ENCODE data around the gene MAD1L1.

Gene MAD1L1

DNA sequence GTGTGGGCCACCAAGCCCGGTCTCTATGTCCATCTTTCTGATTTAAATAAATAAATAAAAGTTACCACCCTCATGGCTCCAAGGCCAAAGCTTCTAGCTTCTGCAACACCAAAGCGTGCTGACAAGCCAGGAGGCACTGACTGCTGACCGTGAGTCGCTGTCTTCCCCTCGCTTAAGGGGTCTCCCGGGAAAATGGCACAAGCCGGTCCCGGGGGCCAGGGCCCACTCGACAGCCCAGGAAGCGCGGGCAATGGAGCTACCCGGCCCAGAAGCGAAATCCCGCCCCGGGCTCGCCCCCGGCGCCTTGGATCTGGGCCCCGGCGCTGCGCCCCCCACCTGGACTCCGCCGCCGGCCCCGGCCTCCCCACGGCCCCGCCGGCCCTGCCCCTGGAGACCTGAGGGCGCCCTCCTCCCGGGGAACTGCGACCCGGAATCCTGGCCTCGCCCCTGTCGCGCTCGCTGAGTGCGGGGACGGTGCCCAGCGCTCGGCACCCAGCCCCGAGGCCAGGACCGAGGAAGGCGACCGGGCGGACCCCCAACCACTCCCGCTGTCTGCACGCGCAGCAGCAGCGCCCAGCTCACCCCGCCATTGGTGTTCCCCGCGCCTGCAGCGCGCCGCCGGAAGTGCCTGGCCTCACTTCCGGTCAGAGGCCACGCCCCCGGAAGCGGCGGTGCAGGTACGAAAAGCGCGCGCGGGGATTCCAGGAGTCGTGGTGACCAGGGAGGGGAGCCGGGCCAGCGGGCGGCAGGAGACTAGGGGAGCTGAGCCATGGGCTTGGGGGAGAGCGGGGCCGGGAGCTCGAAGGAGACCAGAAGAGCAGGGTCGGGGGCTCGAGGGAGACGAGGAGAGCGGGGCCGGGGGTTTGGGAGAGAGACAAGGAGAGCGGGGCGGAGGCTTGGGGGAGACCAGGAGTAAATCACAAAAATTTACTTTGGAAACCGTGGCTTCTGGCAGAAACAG lies 9.1 kb upstream of the MAD1L1 start, which contains the start of the genes MRM2 and NUDT1:
TSS of gene MRM2 (minus strand) at position 626 of the 961 bp plus-strand sequence. CDS start at position 590, 36 bp downstream.
TSS of gene NUDT1 (plus strand) at position 647 of the 961 bp plus-strand sequence. CDS start 2,349 bp downstream, outside the sequence.
- no peak for FAIRE-seq

DNA sequence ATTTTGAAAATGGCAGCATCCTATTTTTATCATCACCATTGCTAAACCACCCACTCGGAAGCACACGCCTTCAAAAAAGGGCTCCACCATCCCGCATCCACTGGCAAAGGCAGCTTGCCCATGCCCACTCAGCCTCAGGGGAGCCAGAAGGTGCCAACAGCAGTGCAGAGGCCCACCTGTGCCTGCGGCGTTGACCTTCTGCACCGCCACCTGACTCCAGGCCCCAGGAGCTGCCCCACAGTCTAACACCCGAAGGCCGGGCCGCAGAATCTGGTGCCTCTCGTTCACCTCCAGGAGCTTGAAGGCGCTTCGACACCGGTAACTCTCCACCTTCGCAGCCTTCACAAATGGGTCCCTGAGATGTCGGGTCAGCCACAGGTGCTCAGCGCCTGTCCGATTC lies 6.5 kb upstream of the MAD1L1 start:
- FAIRE-seq = no peak

DNA sequence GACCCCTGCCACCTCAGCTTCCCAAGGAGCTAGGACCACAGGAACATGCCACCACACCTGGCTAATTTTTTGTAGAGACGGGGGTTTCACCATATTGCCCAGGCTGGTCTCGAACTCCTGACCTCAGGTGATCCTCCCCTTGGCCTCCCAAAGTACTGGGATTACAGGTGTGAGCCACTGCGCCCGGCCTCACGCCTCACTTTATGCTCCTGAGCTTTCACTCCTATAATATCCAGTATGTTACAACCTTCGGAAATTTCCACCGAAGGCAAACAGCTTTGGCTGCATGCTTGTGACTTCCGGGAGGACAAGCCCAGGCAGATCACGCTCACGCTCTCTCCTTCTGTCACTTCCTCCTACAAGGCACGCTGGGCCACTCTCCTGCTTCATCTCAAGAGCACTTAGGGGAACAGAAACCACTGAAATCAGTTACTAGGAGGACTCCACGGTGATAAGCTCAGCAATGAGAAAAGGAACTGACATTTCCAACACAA lies 4.4 kb upstream of the MAD1L1 start:
- FAIRE-seq = no peak

DNA sequence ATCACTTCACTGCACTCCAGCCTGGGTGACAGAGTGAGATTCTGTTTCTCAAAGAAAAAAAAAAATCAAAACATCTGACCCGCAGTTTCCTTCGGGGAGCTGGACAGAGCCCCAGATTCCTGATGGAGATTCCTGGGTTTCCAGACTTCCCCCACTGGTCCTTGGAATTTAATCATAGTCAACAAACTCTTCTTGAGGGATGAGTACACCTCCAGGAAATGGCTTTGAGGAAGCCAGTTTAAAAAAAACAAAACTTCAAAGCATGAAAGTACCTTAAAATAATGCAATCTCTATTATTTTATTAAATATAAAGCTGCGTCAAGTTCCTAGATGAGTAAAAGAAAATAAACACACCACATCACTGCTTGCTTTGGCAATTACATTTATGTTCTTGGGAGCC lies 1.2 kb upstream of the MAD1L1 start:
- FAIRE-seq = no peak

DNA sequence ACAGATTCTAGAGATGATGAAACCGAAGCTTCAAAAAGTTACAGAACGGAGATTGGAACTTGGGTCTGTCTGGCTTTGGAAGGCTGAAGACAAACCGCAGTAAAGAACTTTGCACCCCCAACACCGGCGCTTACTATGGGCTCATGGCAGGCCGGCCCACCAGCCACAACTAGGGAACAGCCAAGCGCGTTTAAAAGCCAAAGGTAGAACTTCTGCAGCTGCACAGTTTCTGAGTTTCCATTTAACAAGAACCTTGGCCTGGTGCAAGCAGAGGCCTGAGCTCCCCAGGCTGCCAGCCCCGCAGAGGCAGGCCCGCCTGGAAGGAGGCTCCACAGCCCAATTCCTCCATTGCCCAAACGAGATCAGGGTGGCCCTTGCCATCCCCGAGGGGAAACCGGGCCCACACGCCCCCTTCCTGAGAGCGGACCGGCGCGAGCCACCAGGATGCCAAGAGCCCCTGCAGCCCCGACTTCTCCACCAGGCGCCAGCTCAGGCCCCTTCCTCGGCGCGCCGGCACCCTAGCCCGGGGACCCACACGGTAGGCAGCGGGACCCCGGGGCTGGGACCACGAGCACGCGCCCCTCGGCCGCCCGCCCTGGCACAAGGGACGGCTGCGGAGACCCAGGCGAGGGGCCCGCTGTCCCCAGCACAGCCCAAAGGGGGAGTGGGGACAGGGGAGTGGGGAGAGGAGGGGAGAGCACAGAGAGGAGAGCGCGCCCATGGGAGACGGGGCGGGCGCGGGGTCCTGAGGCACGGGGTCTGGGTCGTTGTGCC lies 566 bp downstream of the MAD1L1 start:
- no peak for FAIRE-seq

DNA sequence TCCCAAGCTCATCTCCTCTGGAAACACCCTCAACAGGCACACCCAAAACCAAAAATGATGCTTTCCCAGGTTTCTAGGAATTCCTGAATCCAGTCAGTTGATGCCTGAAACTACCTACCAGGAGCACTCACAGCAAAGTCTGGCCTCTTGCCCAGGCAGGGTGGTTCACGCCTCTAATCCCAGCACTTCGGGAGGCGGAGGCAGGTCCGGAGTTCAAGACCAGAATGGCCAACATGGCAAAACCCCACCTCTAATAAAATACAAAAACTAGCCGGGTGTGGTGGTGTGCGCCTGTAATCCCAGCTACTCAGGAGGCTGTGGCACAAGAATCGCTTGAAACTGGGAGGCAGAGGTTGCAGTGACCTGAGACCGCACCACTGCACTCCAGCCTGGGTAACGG lies 1.9 kb downstream of the MAD1L1 start:
- FAIRE-seq = no peak

DNA sequence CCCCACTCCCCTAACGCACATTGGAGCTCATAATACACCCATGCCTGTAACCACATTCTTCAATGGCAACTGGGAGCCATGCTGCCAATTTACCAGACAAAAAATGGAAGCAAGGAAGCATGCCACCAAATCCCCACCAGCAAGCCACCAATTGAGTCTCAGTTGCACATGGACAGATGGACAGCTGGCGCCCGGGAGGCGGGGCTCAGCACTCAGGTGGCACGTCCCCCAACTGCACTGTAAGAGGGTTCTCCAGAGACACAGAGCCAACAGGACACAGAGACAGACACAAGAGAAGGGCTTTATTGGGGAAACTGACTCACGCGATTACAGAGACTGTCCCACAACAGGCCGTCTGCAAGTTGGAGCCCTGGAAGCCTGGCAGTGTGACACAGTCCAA lies 2.5 kb downstream of the MAD1L1 start:
- FAIRE-seq = no peak

DNA sequence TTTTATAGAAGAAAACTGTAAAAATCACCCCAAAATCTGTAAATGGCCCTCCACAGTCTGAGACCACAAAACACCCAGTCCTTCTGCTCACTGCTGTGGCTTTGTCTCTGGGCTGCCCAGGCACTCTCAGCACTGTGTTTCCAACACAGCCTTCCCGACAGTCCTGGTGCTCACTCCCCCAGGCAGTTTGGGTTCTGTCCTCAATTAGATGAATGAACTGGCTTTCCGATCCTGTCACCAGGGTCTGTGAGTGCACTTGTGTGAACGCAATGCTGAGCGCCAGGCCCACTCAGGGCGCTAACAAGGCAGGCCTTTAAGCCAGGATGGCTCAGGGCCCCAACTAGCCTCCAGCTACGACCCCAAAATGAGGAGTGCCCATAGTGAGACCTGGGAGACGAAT lies 3.3 kb downstream of the MAD1L1 start:
- FAIRE-seq = no peak

DNA sequence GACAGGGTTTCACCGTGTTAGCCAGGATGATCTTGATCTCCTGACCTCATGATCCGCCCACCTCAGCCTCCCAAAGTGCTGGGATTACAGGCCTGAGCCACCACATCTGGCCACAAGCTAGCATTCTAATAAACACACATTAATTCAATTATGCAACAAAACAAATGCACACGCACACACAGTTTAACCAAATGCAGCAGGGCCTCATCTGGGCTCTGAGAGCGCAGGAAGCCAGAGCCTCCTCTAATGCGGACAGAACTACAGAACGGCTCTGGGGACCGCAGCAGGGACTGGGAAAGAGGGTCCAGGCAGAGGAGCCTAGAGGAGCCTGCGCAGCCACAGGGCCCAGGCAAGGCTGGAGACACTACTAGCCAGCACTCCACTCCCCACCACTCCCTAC lies 3.8 kb downstream of the MAD1L1 start:
- FAIRE-seq = no peak

DNA sequence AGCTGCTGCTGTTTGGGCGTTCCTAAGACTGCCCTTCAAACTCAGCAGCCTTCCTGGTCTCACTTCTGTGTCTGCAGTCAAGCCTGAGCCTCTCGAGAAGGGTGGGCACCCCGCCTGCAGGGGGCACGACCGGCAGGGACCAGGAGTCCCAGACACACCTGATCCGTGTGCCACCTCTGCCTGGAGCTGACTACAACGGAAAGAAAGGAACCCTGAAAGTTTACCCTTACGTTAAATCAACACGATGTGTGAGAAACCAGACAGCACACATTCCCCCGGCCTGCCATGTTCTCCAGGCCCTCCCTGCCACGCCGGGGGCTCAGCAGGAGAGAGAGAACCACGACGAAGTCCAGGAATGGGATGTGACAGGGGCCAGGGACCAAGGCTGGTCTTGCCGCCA lies 5.0 kb downstream of the MAD1L1 start:
- FAIRE-seq = no peak

DNA sequence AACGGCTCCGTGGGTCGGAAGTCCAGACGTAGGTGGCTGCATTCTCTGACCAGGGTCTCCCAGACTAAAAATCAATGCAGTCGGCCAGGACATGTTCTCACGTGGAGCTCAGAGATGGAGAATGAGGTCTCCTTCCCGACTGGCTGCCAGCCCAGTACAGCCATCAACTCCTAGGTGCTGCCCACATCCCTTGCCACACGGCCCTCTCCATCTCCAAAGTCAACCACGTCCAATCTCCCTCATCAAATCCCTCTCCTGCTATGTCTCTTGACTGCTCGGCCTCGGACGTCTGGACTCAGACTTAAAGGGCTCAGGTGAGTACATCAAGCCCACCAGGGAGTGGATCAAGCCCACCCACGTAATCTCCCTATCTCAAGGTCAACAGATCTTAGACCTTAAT lies 6.9 kb downstream of the MAD1L1 start:
- no peak for FAIRE-seq

DNA sequence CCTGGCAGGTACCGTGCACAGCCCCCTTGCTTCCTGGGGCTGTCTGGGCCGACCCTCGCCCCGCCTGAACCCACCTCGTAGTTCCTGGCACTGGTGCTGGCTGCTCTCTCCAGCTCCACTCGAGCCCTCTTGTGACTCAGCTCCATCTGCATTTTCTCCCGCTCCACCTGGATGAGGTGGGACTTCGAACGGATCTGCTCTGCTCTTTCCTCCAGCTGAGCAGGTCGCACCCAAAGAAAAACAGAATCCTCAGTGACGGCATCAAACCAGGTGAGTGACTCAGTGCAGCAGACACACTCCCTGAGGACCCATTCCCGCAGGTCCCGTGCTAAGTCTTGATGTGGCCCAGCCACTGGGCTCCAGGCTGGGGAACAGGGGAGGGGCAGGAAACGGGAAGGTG lies 7.4 kb downstream of the MAD1L1 start:
- FAIRE-seq = no peak

DNA sequence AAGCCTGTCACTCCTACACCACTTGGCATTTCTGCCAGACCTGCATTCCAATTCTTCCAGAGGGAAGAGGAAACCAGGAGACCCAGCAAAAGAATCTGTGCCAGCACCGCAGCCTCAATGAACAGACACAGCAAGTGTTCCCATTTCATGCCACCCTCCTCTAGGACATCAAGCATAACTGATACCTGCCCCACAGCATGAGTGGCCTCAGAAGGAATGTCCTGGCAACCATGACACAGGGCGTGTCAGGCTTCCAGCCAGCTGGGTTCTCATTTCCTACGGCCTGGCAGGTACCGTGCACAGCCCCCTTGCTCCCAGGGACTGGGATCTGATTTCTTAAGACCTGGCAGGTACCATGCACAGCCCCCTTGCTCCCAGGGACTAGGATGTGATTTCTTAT lies 7.8 kb downstream of the MAD1L1 start:
- no peak for FAIRE-seq

DNA sequence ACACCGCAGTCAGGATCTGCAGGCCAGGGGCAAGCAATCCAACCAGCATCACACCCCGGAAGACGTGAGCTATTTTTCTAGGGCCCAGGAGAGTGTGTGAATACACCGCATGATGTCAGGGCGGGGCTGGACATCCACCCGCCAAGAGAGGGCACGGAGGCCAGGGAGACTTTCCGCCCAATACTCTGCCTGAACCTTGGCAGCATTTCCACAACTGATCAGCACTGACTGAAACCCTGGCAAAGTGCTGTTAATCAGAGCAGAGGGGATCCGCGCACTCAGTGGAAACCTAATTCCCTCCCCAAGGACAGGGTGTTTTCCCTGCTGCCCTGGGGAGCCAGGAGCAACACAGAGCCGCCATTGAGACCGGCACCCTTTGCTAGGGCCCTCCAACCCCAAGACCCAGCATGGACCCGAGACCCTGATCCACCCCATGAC lies 8.2 kb downstream of the MAD1L1 start:
- no peak for FAIRE-seq

DNA sequence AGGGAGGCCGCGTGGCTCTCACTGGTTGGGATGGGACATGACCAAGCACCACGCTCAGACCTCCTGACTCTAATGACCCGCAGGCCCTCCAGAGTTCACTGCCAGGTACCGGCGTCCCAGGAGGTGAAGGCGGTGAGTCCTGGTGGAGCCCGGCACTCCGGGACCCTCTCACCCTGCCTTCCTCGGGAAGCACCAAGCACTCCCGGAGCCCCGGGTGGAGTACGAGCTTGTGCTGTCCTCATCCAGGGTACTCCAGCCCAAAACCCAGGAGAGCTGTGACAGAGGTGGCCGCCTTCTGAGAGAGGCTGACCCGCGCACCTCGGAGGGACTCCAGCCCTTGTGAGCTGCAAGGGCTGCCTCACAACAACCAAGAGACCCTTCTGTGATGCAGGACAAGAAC lies 9.4 kb downstream of the MAD1L1 start:
- no peak for FAIRE-seq

DNA sequence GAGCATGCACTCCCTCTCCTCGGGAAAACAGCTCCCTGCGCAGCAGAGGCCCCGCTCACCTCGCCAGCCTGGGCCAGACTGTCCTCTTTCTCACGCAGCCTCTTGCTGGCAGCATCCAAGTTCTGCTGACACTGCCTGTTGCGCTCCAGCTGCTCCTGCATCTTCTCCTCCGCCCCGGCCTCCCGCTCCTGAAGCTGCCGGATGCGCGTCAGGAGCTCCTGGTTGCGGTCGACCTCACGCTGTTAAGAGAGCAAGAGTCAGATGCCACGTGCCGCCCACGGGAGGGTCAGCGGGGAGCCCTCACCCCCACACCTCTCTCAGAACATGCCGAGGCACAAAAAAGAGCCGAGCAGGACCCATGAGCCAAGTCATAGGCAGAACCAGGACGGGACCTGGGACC lies 10.2 kb downstream of the MAD1L1 start:
- no peak for FAIRE-seq

DNA sequence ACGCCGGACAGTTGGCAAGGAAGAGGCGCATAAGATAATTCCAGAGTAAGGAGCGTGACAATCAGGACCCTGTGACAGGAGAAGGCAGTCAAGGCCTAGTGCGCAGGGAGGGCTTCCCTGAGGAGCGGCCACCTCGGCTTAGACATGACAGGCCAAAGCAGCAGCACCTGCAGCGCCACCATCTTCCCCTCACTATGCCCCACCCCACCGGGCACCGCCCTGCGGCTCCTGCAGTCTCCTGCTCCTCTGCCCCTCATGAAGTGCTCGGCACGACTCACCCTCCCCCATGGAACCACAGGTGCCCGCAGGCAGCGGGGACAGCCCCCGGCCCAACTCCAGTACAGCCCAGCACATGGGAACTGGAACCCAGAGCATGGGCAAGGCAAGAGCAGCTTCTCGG lies 11.8 kb downstream of the MAD1L1 start:
- FAIRE-seq = no peak

DNA sequence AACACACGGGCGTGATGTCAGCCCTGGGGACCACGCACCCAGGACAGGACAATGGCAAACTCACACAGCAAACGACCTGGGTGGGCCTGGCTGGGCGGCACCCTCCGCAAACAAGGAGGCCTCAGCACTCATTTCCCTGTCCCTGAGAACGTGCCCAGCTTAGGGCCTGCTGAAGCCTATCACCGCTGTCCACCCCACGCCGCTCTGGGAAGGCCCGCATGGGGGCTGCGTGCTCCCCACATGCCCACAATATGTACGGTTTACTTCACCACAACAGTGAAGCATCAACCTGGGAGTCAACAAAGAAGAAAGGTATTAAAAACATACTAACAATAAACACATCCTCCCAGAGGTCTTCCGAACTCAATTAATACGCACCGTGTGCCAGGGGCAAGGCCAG lies 12.2 kb downstream of the MAD1L1 start:
- FAIRE-seq = no peak

DNA sequence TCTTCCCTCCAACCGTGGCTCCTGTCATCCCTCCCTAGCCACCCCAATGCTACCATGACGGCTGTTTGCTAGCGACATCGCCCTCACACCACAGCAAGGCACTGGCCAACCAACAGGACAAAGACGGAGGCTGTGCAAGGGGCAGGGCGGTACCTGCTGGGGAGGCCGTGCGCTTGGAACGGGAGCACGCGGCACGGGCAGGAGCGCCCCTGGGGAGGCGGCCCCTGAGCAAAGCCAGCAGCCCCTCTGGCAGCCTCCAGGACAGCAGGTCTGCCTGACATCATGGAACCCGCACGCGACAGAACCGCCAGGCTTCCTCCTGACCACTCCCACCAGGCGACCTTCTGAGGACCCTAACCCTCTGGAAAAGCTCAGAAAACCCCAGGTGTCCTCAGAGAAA lies 12.7 kb downstream of the MAD1L1 start:
- FAIRE-seq = no peak

DNA sequence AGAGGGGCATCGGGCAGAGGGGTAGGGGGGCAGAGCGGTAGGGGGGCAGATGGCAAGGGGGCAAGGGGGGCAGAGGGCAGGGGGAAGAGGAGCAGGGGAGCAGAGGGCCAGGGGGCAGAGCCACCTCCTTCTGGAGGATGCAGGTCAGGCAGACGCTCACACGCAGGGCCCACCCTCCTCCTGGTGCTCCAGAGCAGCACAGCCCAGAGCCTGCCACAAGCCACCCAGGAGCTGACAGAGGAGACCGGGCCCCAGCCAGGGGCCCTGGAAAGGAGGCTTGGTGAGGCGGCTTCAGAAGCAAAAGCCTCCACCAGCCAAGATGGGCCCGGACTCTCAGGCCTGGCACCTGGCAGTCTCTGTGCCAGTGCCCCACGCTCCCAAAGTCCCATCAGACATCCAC lies 13.1 kb downstream of the MAD1L1 start:
- no peak for FAIRE-seq

DNA sequence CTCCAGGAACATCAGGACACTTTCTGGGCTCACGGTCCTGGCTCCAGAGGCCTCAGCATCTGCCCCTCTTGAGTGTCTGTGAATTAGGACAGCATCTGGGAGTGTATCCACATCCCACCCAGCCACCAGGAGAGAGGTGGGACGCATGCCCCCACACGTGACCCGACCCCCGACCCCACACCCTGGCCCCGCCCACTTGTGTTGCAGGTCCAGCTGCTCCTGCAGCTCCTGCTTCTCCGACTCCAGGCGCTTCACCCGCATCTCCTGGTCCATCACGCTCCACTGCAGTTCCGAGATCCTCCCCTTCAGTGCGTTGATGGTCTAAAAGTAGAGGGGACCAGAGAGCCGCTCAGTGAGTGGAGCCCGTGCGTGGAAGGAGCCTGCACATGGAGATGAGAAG lies 13.6 kb downstream of the MAD1L1 start:
- no peak for FAIRE-seq

DNA sequence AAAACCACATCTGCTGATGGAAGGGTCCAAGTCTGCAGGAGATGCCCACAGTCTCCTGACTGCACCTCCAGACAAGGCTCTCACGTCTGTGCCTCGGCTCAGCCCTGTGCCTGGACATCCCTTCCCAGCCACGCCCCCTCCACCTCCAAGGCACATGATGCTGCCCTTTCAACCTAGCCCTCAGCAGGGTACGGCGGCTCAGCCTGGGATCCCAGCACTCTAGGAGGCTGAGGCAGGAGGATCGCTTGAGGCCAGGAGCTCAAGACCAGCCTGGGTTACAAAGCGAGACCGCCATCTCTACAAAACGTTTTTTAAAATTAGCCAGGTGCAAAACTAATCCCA lies 14.3 kb downstream of the MAD1L1 start:
- FAIRE-seq = no peak

DNA sequence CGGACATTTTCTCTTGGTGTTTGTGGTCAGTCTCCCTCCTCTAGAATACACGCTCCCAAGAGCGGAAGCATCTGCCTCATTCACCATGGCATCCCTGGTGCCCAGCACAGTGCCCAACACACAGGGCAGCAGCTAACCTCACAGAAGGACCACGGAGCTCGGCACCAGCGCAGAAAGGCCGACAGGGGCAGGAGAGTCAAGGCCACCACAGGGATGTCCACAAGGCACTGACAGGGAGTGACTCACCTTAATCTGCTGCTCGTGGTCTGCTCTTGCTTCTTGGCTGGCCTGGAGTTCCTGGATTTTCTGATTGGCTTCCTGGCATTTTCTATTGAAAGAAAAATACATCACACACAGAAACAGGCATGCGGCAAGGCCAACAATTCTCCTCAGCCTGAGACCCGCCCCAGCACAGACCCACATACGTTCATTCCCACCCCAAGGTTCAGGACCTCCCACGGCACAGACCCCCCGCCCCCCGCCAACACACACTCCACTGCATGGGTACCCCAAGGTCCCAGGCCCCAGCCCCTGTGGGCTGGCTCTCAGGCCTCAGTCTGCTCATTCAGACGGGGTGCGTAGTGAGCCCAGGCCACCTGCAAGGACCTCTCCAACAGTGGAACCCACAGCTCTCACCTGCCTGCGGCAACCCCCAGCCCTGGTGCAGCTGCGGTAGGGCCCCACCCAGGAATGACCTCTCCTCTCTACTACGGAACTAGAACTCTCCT lies 14.9 kb downstream of the MAD1L1 start:
- no peak for FAIRE-seq

Measured in endometrium (tissue), 2 donors.